ENCODE results near the gene ZSWIM1. TPM values are rescaled to one million over a fixed set of nuclear protein-coding genes. Genes with fewer than 3 reads are reported as not detected.

Gene ZSWIM1
- total and polyA plus RNA-seq, 2 of the 4 experiments (the other 2 are of a cell fraction) = 4.2 to 10.0 TPM

DNA sequence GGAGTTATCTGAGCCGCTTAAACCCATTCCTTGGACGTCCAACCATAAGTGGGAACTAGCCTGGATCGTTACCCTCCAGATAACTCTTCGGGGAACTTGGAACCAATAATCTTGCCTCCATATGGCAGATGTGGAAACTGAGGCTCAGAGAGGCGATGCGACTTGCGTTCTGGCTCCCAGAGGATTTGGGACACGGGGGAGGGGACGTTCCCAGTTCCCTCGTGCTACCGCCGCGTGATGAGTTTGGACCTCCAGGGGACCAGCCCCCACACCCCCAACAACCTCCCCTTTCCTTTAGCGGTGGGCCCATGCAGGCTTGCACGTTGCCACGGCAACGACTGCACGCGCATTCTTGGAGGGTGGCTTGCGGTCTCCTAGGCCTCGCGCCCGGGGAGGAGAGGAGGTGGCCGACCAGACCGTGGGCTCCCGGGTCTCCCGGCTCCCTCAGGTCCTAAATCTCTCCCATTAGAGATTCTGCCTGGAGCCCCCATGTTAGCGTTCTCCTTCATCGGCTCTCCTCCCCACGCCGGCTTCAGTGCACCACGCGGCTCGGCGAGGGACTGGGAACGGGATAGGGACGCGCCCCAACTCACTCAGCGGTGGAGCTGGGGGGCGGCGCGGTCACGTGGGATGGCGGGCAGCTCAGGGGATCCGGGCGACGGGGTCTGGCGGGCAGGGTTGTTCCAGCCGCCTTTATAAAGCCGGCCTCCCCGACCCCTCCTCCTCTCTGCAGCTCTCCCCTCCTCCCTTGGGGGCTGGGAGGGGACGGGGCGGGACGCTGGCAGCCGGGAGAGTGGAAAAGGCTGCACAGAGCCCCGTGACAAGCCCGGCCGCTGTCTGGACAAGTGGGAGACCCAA lies 30.7 kb downstream of the ZSWIM1 start, which contains the start of gene PLTP:
TSS of gene PLTP (minus strand) at position 670 of the 858 bp plus-strand sequence. CDS start 703 bp downstream, outside the sequence.
- H4K5ac ChIP-seq (ENCODE audit: low read depth, low read length) = peak within 1 kb of the TSS; percentile 51
- in situ Hi-C loops (cut with MboI; ENCODE audit: low sequenced_read_pairs) = loop anchor here (25.0 kb wide), 1 partner anchor 574 kb away; the partner anchor contains the start of gene SDC4
- H3K9me1 ChIP-seq (ENCODE audit: insufficient read depth, low read length) = peaks cover 14% of the 10 kb centered on the region
- H3K4me3 ChIP-seq (ENCODE audit: insufficient read depth, low read depth, low read length) = peak within 1 kb of the TSS; percentile 43
- H3K4me1 ChIP-seq (ENCODE audit: control insufficient read depth, insufficient read depth, low read length) = peaks cover 13% of the 10 kb centered on the region
- H2AFZ ChIP-seq (replicated peaks; ENCODE audit: low read length, poor library complexity) = peak within 1 kb of the TSS; percentile 87
- H2BK20ac ChIP-seq (ENCODE audit: low read depth, low read length) = peak within 1 kb of the TSS; percentile 49
- peak within 1 kb of the TSS; percentile 20; the same call in 2 of the 3 replicates for H2BK15ac ChIP-seq (ENCODE audit: low read depth, low read length)
- peak within 1 kb of the TSS; percentile 28; the same call in 1 of the 2 replicates for H3K56ac ChIP-seq (ENCODE audit: extremely low read depth, insufficient read depth, low read length)
- H3K9me3 ChIP-seq (ENCODE audit: control insufficient read depth, insufficient read depth, low read length) = no peaks in the 10 kb centered on the region
- peak within 1 kb of the TSS; percentile 82 for H3K4ac ChIP-seq (ENCODE audit: low read depth, low read length)
- no TSS peak for BruUV-seq (replicated peaks)
- H2AK5ac ChIP-seq (ENCODE audit: low read depth, low read length) = peak within 1 kb of the TSS; percentile 81
- peak within 1 kb of the TSS; percentile 85 for H3K23ac ChIP-seq (ENCODE audit: low read depth, low read length)
- TF ChIP-seq, protein P1, sequence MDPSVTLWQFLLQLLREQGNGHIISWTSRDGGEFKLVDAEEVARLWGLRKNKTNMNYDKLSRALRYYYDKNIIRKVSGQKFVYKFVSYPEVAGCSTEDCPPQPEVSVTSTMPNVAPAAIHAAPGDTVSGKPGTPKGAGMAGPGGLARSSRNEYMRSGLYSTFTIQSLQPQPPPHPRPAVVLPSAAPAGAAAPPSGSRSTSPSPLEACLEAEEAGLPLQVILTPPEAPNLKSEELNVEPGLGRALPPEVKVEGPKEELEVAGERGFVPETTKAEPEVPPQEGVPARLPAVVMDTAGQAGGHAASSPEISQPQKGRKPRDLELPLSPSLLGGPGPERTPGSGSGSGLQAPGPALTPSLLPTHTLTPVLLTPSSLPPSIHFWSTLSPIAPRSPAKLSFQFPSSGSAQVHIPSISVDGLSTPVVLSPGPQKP (IDR thresholded peaks at IDR 0.05; ENCODE audit: borderline replicate concordance, low read depth, low read length) = no peak
- TF ChIP-seq MXI1 (IDR thresholded peaks at IDR 0.05; ENCODE audit: borderline replicate concordance, low read depth, low read length) = peak; percentile 45; the same call in 1 of the 2 replicates
- TF ChIP-seq RAD21 (IDR thresholded peaks at IDR 0.05; ENCODE audit: low read length) = no peak
- peak; percentile 52; the same call in 1 of the 2 replicates for TF ChIP-seq MAZ (IDR thresholded peaks at IDR 0.05; ENCODE audit: borderline replicate concordance, low read depth, low read length)
- TF ChIP-seq, protein P2, sequence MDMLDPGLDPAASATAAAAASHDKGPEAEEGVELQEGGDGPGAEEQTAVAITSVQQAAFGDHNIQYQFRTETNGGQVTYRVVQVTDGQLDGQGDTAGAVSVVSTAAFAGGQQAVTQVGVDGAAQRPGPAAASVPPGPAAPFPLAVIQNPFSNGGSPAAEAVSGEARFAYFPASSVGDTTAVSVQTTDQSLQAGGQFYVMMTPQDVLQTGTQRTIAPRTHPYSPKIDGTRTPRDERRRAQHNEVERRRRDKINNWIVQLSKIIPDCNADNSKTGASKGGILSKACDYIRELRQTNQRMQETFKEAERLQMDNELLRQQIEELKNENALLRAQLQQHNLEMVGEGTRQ (IDR thresholded peaks at IDR 0.05; ENCODE audit: low read depth, low read length) = peak; percentile 69
- H2BK120ac ChIP-seq (ENCODE audit: low read depth, low read length) = peak within 1 kb of the TSS; percentile 76
- peak within 1 kb of the TSS; percentile 39 for H3K18ac ChIP-seq (ENCODE audit: low read depth, low read length)
- peaks cover 18% of the 10 kb centered on the region; the same call in 1 of the 2 replicates for H3K36me3 ChIP-seq (ENCODE audit: control insufficient read depth, insufficient read depth, low read length)
- H3K9ac ChIP-seq (ENCODE audit: low read depth, low read length) = peak within 1 kb of the TSS; percentile 58
- DNase-seq = peak; percentile 57
- H3K4me2 ChIP-seq (ENCODE audit: low read depth, low read length) = peak within 1 kb of the TSS; percentile 88
- peak; percentile 36 for ATAC-seq (ENCODE audit: low read depth)
- ChIA-PET POLR2A (ENCODE audit: unreplicated experiment) (no interaction called here), CTCF (no interaction called here)
- peak within 1 kb of the TSS; percentile 69 for H3K27ac ChIP-seq (ENCODE audit: insufficient read depth, low read length)
- H3K79me1 ChIP-seq (ENCODE audit: low read depth in 1 of 2, low read length in 2 of 2) = peaks cover 5 to 22% of the 10 kb centered on the region in 2 experiments; a peak in 3 of 4 replicates
- H3K27me3 ChIP-seq (ENCODE audit: control insufficient read depth, insufficient read depth, low read length) = no peaks in the 10 kb centered on the region
- peak within 1 kb of the TSS; percentile 94 for H3K14ac ChIP-seq (replicated peaks; ENCODE audit: low read depth, low read length)
- peak within 1 kb of the TSS; percentile 77 for H4K91ac ChIP-seq (ENCODE audit: insufficient read depth, low read depth, low read length)
- peak within 1 kb of the TSS; percentile 69 for H2BK5ac ChIP-seq (ENCODE audit: low read depth, low read length, poor library complexity, severe bottlenecking)
- no peaks in the 10 kb centered on the region for H4K20me1 ChIP-seq (ENCODE audit: insufficient read depth, low read length)
- peak within 1 kb of the TSS; percentile 65 to 94 for H4K8ac ChIP-seq (ENCODE audit: low read depth in 2 of 2, low read length in 2 of 2)
- intact Hi-C loops (cut with micrococcal nuclease) = no loop called here
- dilution Hi-C loops (cut with HindIII; ENCODE audit: low sequenced_read_pairs, unreplicated experiment) = no loop called here
- WGBS, 2 experiments (ENCODE audit: extremely low coverage in 2 of 2, insufficient read length in 1 of 2) = 0% methylated on average over 3 of the region's 58 CpGs; no CpG with 5 or more reads in 1 of the 2 experiments
- H2AK9ac ChIP-seq (replicated peaks; ENCODE audit: low read depth, low read length, poor library complexity) = peak within 1 kb of the TSS; percentile 89
